Activated CD8-positive, alpha-beta T cell treated with anti-CD3 and anti-CD28 coated beads for 36 hours (primary cell): ENCODE measurements around the gene FBLN1. TPM values are rescaled to one million over a fixed set of nuclear protein-coding genes. Genes with fewer than 3 reads are reported as not detected.

ENCODE experiments used
- ATAC-seq: fragments of 200-7000 bp; cut with Tn5 transposase; one replicate; pipeline ENCODE4 v1.10.0; 2021; ENCODE audit warnings: mild to moderate bottlenecking, moderate library complexity
- CTCF ChIA-PET: fragments of 350-600 bp; sonication (Branson Sonifier 250); formaldehyde crosslinking; loops from one replicate; lab custom pipeline; 2021; ENCODE audit warnings: antibody characterized with exemption; lab: Charles Lee
- POLR2A ChIA-PET: fragments of 350-600 bp; sonication (Branson Sonifier 250); formaldehyde crosslinking; loops from one replicate; lab custom pipeline; 2021; ENCODE audit warnings: antibody characterized with exemption; lab: Charles Lee
- DNase-seq: peaks from one replicate; pipeline ENCODE4 v3.0.0-alpha.2; 2020
- H3K27ac Mint-ChIP-seq: one replicate; pipeline ENCODE4 v1.8.0; 2021; ENCODE audit warnings: mild to moderate bottlenecking, mixed read lengths
- H3K27me3 Mint-ChIP-seq: one replicate; pipeline ENCODE4 v1.8.0; 2021; ENCODE audit warnings: mixed read lengths
- H3K36me3 Mint-ChIP-seq: one replicate; pipeline ENCODE4 v1.8.0; 2021; ENCODE audit warnings: low read depth, mixed read lengths
- H3K4me1 Mint-ChIP-seq: one replicate; pipeline ENCODE4 v1.8.0; 2021; ENCODE audit warnings: low read depth, mixed read lengths
- H3K4me3 Mint-ChIP-seq: one replicate; pipeline ENCODE4 v1.8.0; 2021; ENCODE audit warnings: mild to moderate bottlenecking, moderate library complexity, mixed read lengths
- H3K9me3 Mint-ChIP-seq: one replicate; pipeline ENCODE4 v1.8.0; 2021; ENCODE audit warnings: mixed read lengths
- intact Hi-C: fragments of 100-400 bp; cut with micrococcal nuclease; formaldehyde crosslinking; loops from one replicate; pipeline ENCODE4 v1.10.0; 2022
- total RNA-seq, 2 experiments: library from RNA; stranded (reverse); gene quantifications; one replicate each; pipeline ENCODE4 v1.2.3, GENCODE V29; 2021
- TF ChIP-seq, protein P1 (sequence below): fragments of 200-600 bp; IDR thresholded peaks from one replicate; pipeline ENCODE4 v1.8.0; 2022; ENCODE audit warnings: antibody characterized with exemption, mild to moderate bottlenecking

FBLN1 gene
- total RNA-seq, 2 experiments from 2014 or later = 0.56 TPM; not detected in 1

DNA sequence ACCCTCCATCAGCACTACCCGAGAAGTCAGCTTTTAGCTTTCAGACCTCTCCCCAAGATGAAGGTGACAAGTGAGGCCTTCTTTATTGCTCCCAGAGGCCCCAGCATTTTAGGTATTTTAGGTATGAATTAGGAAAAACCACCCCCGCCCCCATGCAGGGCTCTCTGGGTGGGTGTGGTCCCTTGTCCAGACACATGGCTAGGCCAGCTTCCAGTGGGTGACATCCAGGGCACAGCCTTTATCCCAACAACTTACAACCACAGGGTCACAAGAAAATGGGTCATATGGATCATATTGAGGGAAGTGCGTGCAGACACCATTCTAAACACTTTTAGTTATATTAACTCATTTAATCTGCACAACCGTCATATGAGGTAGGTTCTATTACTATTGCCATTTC, 47.1 kb upstream of the FBLN1 start:
- POLR2A ChIA-PET = no interaction called here
- no peak overlapping the region for H3K27ac Mint-ChIP-seq
- TF ChIP-seq, protein P1, sequence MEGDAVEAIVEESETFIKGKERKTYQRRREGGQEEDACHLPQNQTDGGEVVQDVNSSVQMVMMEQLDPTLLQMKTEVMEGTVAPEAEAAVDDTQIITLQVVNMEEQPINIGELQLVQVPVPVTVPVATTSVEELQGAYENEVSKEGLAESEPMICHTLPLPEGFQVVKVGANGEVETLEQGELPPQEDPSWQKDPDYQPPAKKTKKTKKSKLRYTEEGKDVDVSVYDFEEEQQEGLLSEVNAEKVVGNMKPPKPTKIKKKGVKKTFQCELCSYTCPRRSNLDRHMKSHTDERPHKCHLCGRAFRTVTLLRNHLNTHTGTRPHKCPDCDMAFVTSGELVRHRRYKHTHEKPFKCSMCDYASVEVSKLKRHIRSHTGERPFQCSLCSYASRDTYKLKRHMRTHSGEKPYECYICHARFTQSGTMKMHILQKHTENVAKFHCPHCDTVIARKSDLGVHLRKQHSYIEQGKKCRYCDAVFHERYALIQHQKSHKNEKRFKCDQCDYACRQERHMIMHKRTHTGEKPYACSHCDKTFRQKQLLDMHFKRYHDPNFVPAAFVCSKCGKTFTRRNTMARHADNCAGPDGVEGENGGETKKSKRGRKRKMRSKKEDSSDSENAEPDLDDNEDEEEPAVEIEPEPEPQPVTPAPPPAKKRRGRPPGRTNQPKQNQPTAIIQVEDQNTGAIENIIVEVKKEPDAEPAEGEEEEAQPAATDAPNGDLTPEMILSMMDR = no peak
- DNase-seq = no peak
- intact Hi-C loops = no loop called here
- CTCF ChIA-PET = interaction anchor here (1.3 kb wide), 1 partner anchor 99 kb away, joined by 3 read pairs; no protein-coding TSS in a partner anchor
- no peak overlapping the region for H3K4me3 Mint-ChIP-seq
- H3K36me3 Mint-ChIP-seq = no peaks in the 10 kb centered on the region
- ATAC-seq = no peak
- peaks cover 2% of the 10 kb centered on the region for H3K27me3 Mint-ChIP-seq
- H3K9me3 Mint-ChIP-seq = no peaks in the 10 kb centered on the region
- H3K4me1 Mint-ChIP-seq = no peaks in the 10 kb centered on the region

DNA sequence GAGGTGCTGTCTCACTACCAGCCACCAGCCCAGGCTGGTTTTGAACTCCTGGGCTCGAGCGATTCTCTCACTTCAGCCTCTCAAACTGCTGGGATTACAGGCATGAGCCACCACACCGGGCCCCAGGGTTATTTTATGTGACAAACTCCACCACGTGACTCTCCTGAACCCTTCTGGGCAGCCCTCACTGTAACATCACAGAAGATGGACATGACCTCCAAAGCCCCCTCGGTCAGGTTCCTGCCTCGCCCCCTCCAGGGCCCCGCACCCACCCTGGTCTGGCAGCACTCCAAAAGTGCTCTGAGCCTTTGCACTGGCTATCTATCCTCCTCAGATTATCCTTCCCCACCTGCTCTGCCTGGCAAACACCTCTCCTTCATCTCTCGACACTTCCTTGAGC, 45.9 kb upstream of the FBLN1 start:
- DNase-seq (no peak), ATAC-seq (no peak)
- intact Hi-C loops = no loop called here
- ChIA-PET CTCF (no interaction called here), POLR2A (no interaction called here)
- Mint-ChIP-seq H3K36me3 (no peaks in the 10 kb centered on the region), H3K27me3 (peaks cover 2% of the 10 kb centered on the region), H3K27ac (no peak overlapping the region), H3K4me3 (no peak overlapping the region), H3K9me3 (no peaks in the 10 kb centered on the region), H3K4me1 (no peaks in the 10 kb centered on the region)
- TF ChIP-seq, protein P1 = no peak

DNA sequence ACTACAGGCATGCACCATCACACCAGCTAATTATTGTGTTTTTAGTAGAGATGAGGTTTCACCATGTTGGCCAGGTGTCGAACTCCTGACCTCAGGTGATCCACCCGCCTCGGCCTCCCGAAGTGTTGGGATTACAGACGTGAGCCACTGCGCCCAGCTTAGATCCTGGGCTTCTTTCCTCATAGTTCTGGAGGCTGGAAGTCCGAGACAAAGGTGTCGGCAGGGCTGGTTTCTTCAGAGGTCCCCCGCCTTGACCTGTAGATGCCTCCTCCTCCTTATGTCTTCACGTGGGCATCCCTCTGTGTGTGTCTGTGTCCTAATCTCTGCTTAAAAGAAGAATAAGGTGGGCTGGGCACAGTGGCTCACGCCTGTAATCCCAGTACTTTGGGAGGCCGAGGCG, 44.2 kb upstream of the FBLN1 start:
- TF ChIP-seq, protein P1 = no peak
- Mint-ChIP-seq H3K9me3 (no peaks in the 10 kb centered on the region), H3K27me3 (peaks cover 2% of the 10 kb centered on the region), H3K4me3 (no peak overlapping the region), H3K36me3 (no peaks in the 10 kb centered on the region), H3K4me1 (no peaks in the 10 kb centered on the region), H3K27ac (no peak overlapping the region)
- CTCF ChIA-PET = no interaction called here
- intact Hi-C loops = no loop called here
- no peak for DNase-seq
- POLR2A ChIA-PET = no interaction called here
- no peak for ATAC-seq

DNA sequence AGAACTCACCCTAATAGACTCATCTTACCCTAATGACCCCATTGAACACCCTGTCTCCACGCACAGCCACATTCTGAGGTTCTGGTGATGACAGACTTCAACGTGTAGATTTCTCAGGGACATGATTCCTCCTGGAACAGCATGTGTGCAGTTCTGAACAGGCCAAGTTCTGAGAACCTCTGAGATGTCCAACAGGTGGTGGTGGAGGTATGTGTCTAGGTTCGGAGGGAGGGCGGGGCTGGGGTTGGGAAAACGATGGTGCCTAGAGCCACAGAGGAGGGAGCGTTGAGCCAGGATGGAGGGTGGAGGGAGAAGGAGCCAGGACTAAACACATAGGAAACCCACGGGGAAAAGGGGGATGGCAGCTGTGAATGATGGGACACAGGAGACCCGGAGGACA, 43.4 kb upstream of the FBLN1 start:
- DNase-seq (no peak), ATAC-seq (no peak)
- no peaks in the 10 kb centered on the region for H3K4me1 Mint-ChIP-seq
- POLR2A ChIA-PET = no interaction called here
- H3K9me3 Mint-ChIP-seq = no peaks in the 10 kb centered on the region
- intact Hi-C loops = no loop called here
- no peak overlapping the region for H3K4me3 Mint-ChIP-seq
- H3K36me3 Mint-ChIP-seq = no peaks in the 10 kb centered on the region
- CTCF ChIA-PET = no interaction called here
- TF ChIP-seq, protein P1 = no peak
- H3K27me3 Mint-ChIP-seq = peaks cover 2% of the 10 kb centered on the region
- H3K27ac Mint-ChIP-seq = no peak overlapping the region

DNA sequence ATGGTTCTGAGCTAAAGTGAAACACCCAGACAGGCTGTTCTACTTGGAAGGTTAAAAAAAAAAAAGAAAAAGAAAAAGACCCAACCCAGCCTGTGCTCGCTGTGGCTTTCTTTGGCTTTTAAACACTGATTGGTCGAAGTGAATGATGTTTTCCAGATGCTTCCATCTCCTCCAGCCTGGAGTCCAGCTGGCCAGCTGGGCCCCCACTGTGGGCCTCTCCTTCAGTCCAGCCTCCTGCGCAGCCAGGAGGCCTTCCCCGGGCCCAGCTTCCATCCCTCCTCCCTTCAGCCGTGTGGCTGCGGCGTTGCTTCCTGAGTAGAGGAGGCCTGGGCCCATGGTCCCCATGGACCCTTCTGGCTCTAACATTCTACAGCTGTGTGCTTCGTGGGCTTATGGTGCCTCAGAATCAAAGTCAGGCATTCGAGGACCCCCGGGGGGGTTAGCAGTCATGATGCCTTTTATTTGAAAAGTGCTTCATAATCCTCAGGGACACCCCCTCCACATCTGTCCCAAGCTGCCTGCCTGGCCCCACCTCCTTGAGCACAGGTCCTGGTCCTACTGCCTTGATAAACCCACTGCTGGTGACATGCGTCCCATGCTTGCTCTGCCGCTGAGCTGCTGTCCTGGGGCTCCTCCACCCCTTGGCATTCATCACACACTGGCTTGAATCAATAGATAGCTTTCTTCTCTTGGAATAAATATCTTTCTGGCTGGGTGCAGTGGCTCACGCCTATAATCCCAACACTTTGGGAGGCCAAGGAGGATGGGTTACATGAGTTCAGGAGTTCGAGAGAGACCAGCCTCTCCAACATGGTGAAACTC, 42.2 kb upstream of the FBLN1 start:
- ChIA-PET CTCF (no interaction called here), POLR2A (interaction anchor here (0.6 kb wide), 1 partner anchor 30 kb away, joined by 4 read pairs; no protein-coding TSS in a partner anchor)
- no peak for DNase-seq
- H3K4me1 Mint-ChIP-seq = no peaks in the 10 kb centered on the region
- intact Hi-C loops = no loop called here
- H3K9me3 Mint-ChIP-seq = no peaks in the 10 kb centered on the region
- H3K27me3 Mint-ChIP-seq = peaks cover 3% of the 10 kb centered on the region
- TF ChIP-seq, protein P1 = no peak
- no peaks in the 10 kb centered on the region for H3K36me3 Mint-ChIP-seq
- no peak for ATAC-seq
- no peak overlapping the region for H3K27ac Mint-ChIP-seq
- H3K4me3 Mint-ChIP-seq = no peak overlapping the region
